Tibial nerve (tissue), 4 donors: ENCODE results near the gene C2orf78. TPM values are rescaled to one million over a fixed set of nuclear protein-coding genes. Genes with fewer than 3 reads are reported as not detected.
"Not testable (repeated sequence)": the region's sequence is repeated elsewhere in the genome, so short reads cannot be mapped to it uniquely, and the experiment has no call there.

Source experiments
- DNase-seq, 2 donors: peaks; one replicate each; pipeline ENCODE4 v3.0.0-alpha.2; 2019; ENCODE audit warnings: low spot score in 2 of 2
- H3K27ac ChIP-seq, 4 donors: fragments of 200-600 bp; sonication (generic) in 3 of 4; one replicate each; pipeline ENCODE4 v1.5.1; 2017 to 2019; ENCODE audit warnings: mild to moderate bottlenecking in 1 of 4
- H3K27me3 ChIP-seq, 2 donors: fragments of 200-600 bp; sonication (generic) in 1 of 2; one replicate each; pipeline versions ENCODE4 v1.5.1 to v1.6.0; 2017 to 2019
- H3K36me3 ChIP-seq, 3 donors: fragments of 200-600 bp; sonication (generic); one replicate each; pipeline ENCODE4 v1.5.1; 2018 to 2019
- H3K4me1 ChIP-seq, 4 donors: fragments of 200-600 bp; sonication (generic) in 3 of 4; one replicate each; pipeline ENCODE4 v1.5.1; 2017 to 2019
- H3K4me3 ChIP-seq, 4 donors: fragments of 200-600 bp; sonication (generic) in 3 of 4; one replicate each; pipeline ENCODE4 v1.5.1; 2017 to 2019; ENCODE audit warnings: mild to moderate bottlenecking in 1 of 4, moderate library complexity in 1 of 4
- H3K9me3 ChIP-seq, 4 donors: fragments of 200-600 bp; sonication (generic) in 3 of 4; one replicate each; pipeline ENCODE4 v1.5.1; 2017 to 2019
- CTCF ChIP-seq, 5 experiments: fragments of 200-600 bp in 3 of 5; fragments of 450-650 bp in 2 of 5; sonication (generic) in 3 of 5; IDR thresholded peaks; one replicate each; pipeline ENCODE4 v1.5.1; 2016 to 2019; ENCODE audit warnings: antibody characterized with exemption in 5 of 5, mild to moderate bottlenecking in 3 of 5, moderate library complexity in 2 of 5
- EP300 ChIP-seq, 2 donors: sonication (generic); formaldehyde crosslinking; IDR thresholded peaks; one replicate each; pipeline ENCODE4 v1.6.1; 2017; ENCODE audit warnings: antibody characterized with exemption in 2 of 2, mild to moderate bottlenecking in 1 of 2
- POLR2A ChIP-seq, 2 donors: fragments of 450-650 bp; IDR thresholded peaks; one replicate each; pipeline ENCODE4 v1.6.1; 2017; ENCODE audit warnings: antibody characterized with exemption in 2 of 2, mild to moderate bottlenecking in 2 of 2, moderate library complexity in 2 of 2
- WGBS, 2 donors: methylation state at CpG; one replicate each; pipeline ENCODE4 v1.1.5; 2018; 5-methylcytosine and 5-hydroxymethylcytosine counted together
- total RNA-seq, 4 donors: library from RNA; depleted of rRNA; stranded (reverse); fragments of >200 nt; gene quantifications; one replicate each; pipeline ENCODE4 v1.1.0, GENCODE V29; 2016

C2orf78 gene
- total RNA-seq, 4 donors from 2014 or later, result not detected

- TF ChIP-seq POLR2A (IDR thresholded peaks at IDR 0.05) (no peak), CTCF (IDR thresholded peaks at IDR 0.05) (no peak), EP300 (IDR thresholded peaks at IDR 0.05) (peak in 1 of 2 donors; percentile 51)
- H3K4me3 ChIP-seq, result no peak overlapping the region
- no peak for DNase-seq
- H3K9me3 ChIP-seq, result no peaks in the 10 kb centered on the region
- WGBS, 2 donors, result 88% methylated on average over 11 of the region's 11 CpGs
- peaks cover 3 to 73% (median 4%) of the 10 kb centered on the region in 3 donors for H3K36me3 ChIP-seq
- no peak overlapping the region for H3K27ac ChIP-seq
- no peaks in the 10 kb centered on the region for H3K27me3 ChIP-seq
- no peaks in the 10 kb centered on the region for H3K4me1 ChIP-seq
These were observed 37.7 kb upstream of the C2orf78 start for GRCh38 chr2:73746015-73746876.

GRCh38 chr2:73746877-73747208 is 37.1 kb upstream of the C2orf78 start:
- DNase-seq, result no peak
- no peaks in the 10 kb centered on the region for H3K27me3 ChIP-seq
- TF ChIP-seq EP300 (IDR thresholded peaks at IDR 0.05) (no peak), POLR2A (IDR thresholded peaks at IDR 0.05) (no peak), CTCF (IDR thresholded peaks at IDR 0.05) (no peak)
- H3K36me3 ChIP-seq, result peaks cover 3 to 73% (median 4%) of the 10 kb centered on the region in 3 donors
- WGBS, 2 donors, result 74 to 78% methylated on average over 3 of the region's 3 CpGs
- H3K9me3 ChIP-seq, result no peaks in the 10 kb centered on the region
- H3K4me1 ChIP-seq, result no peaks in the 10 kb centered on the region
- no peak overlapping the region for H3K4me3 ChIP-seq
- no peak overlapping the region for H3K27ac ChIP-seq

- H3K9me3 ChIP-seq, result no peaks in the 10 kb centered on the region
- TF ChIP-seq CTCF (IDR thresholded peaks at IDR 0.05), result no peak
- TF ChIP-seq EP300 (IDR thresholded peaks at IDR 0.05), result no peak
- TF ChIP-seq POLR2A (IDR thresholded peaks at IDR 0.05), result no peak
- H3K27ac ChIP-seq, result no peak overlapping the region
- peaks cover 0 to 75% (median 3%) of the 10 kb centered on the region in 3 donors for H3K36me3 ChIP-seq
- no peaks in the 10 kb centered on the region for H3K4me1 ChIP-seq
- no peak for DNase-seq
- no peak overlapping the region for H3K4me3 ChIP-seq
- H3K27me3 ChIP-seq, result no peaks in the 10 kb centered on the region
- 93 to 98% methylated on average over 2 of the region's 2 CpGs for WGBS, 2 donors
These were observed 34.7 kb upstream of the C2orf78 start for GRCh38 chr2:73749314-73749713.

- H3K27me3 ChIP-seq, H3K4me1 ChIP-seq, DNase-seq, H3K4me3 ChIP-seq, H3K27ac ChIP-seq, H3K9me3 ChIP-seq: not testable (repeated sequence)
- H3K36me3 ChIP-seq, result peaks cover 5 to 88% (median 8%) of the 10 kb centered on the region in 3 donors
- WGBS, 2 donors, result 88 to 91% methylated on average over 7 of the region's 7 CpGs
These were observed 29.7 kb upstream of the C2orf78 start for GRCh38 chr2:73754332-73754731.

GRCh38 chr2:73759285-73759764 is 24.7 kb upstream of the C2orf78 start:
- TF ChIP-seq POLR2A (IDR thresholded peaks at IDR 0.05), result no peak
- no peak for TF ChIP-seq EP300 (IDR thresholded peaks at IDR 0.05)
- TF ChIP-seq CTCF (IDR thresholded peaks at IDR 0.05), result no peak
- peaks cover 5 to 87% (median 12%) of the 10 kb centered on the region in 3 donors for H3K36me3 ChIP-seq
- WGBS, 2 donors, result 17 to 22% methylated on average over 3 of the region's 3 CpGs
- no peak overlapping the region for H3K4me3 ChIP-seq
- H3K4me1 ChIP-seq, result peaks cover 0 to 17% (median 0%) of the 10 kb centered on the region in 4 donors
- H3K27me3 ChIP-seq, result no peaks in the 10 kb centered on the region
- no peak for DNase-seq
- no peaks in the 10 kb centered on the region for H3K9me3 ChIP-seq
- no peak overlapping the region for H3K27ac ChIP-seq
